Transverse colon (tissue), 4 donors: ENCODE results near the gene TMEM52.

Experiments used
- EP300 ChIP-seq: sonication (generic); formaldehyde crosslinking; IDR thresholded peaks from one replicate; pipeline ENCODE4 v1.6.1; 2017; ENCODE audit warnings: antibody characterized with exemption, low read depth
- POLR2A ChIP-seq: fragments of 450-650 bp; IDR thresholded peaks from one replicate; pipeline ENCODE4 v1.6.1; 2016; ENCODE audit warnings: antibody characterized with exemption, mild to moderate bottlenecking, moderate library complexity
- POLR2AphosphoS5 ChIP-seq, 3 donors: sonication (generic); formaldehyde crosslinking; IDR thresholded peaks; one replicate each; pipeline ENCODE4 v1.6.1; 2016; ENCODE audit warnings: antibody characterized with exemption in 3 of 3
- TF ChIP-seq, protein P1 (sequence below), 5 experiments: fragments of 200-600 bp in 3 of 5; fragments of 450-650 bp in 2 of 5; sonication (generic) in 3 of 5; IDR thresholded peaks; 1 replicate in 2 of 5; 2 replicates in 3 of 5; pipeline ENCODE4 v1.5.1; 2016 to 2017; ENCODE audit warnings: antibody characterized with exemption in 5 of 5, inconsistent platforms in 3 of 5, mild to moderate bottlenecking in 2 of 5, moderate library complexity in 1 of 5

DNA sequence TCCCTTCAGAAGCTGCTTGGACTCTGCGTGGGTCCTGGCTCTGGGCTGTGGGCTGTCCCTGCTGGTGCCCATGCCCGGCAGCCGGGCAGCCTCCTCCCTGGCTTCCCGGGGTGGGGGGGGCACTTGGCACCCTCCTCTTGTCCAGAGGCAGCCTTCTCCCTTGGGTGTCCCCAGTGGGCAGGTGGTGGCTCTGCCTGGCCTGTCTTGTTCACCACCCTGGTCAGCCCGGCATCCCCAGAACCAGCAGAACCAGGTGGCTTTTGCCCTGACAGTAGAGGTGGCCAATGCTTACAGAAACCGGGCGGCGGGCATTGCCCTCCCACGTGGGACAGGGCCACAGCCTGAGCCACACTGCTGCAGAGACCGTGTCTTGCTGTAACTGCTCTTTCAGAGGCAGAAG lies 46.5 kb upstream of the TMEM52 start:
- TF ChIP-seq, protein P1, sequence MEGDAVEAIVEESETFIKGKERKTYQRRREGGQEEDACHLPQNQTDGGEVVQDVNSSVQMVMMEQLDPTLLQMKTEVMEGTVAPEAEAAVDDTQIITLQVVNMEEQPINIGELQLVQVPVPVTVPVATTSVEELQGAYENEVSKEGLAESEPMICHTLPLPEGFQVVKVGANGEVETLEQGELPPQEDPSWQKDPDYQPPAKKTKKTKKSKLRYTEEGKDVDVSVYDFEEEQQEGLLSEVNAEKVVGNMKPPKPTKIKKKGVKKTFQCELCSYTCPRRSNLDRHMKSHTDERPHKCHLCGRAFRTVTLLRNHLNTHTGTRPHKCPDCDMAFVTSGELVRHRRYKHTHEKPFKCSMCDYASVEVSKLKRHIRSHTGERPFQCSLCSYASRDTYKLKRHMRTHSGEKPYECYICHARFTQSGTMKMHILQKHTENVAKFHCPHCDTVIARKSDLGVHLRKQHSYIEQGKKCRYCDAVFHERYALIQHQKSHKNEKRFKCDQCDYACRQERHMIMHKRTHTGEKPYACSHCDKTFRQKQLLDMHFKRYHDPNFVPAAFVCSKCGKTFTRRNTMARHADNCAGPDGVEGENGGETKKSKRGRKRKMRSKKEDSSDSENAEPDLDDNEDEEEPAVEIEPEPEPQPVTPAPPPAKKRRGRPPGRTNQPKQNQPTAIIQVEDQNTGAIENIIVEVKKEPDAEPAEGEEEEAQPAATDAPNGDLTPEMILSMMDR (IDR thresholded peaks at IDR 0.05) = no peak
- TF ChIP-seq POLR2A (no peak), POLR2AphosphoS5 (IDR thresholded peaks at IDR 0.05) (no peak), EP300 (no peak)
